RWPE1 (cell line): ENCODE results near the gene PFDN6.

Experiments
- CTCF ChIA-PET: fragments of 350-600 bp; sonication (Branson Sonifier 250); formaldehyde crosslinking; extraction: SDS; loops from one replicate; lab custom pipeline; 2021; lab: Yijun Ruan, JAX
- POLR2A ChIA-PET: fragments of 400-600 bp; formaldehyde crosslinking; extraction: SDS; loops from one replicate; lab custom pipeline; 2020; ENCODE audit warnings: antibody characterized with exemption; ENCODE audit not compliant: low non-redundant PET; lab: Yijun Ruan, JAX
- DNase-seq: peaks from one replicate; pipeline ENCODE4 v3.0.0; 2012; ENCODE audit warnings: low spot score
- H3K27ac ChIP-seq: fragments of 450-650 bp; 2 replicates; pipeline ENCODE4 v1.5.1; 2017
- TF ChIP-seq, protein P1 (sequence below): fragments of 450-650 bp; conservative IDR thresholded peaks from 2 replicates; pipeline ENCODE4 v1.5.1; 2017; ENCODE audit warnings: low read depth, mild to moderate bottlenecking

The PFDN6 gene

DNA sequence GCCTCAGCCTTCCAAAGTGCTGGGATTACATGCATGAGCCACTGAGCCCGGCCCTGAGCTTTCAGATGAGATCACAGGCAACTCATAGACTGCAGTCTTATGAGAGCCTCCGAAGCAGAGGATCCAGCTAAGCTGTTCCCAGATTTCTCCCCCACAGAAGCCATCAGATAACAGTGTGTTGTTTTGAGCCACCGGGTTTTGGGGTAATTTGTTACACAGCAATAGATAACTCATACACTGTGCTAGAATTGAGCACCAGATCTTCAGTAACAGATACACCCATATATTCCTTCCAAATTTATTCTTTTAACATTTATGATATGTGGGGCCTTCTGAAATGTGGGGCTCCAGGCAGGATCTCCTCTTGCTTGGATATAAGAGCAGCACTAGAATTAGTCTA, 47.1 kb downstream of the PFDN6 start:
- TF ChIP-seq, protein P1, sequence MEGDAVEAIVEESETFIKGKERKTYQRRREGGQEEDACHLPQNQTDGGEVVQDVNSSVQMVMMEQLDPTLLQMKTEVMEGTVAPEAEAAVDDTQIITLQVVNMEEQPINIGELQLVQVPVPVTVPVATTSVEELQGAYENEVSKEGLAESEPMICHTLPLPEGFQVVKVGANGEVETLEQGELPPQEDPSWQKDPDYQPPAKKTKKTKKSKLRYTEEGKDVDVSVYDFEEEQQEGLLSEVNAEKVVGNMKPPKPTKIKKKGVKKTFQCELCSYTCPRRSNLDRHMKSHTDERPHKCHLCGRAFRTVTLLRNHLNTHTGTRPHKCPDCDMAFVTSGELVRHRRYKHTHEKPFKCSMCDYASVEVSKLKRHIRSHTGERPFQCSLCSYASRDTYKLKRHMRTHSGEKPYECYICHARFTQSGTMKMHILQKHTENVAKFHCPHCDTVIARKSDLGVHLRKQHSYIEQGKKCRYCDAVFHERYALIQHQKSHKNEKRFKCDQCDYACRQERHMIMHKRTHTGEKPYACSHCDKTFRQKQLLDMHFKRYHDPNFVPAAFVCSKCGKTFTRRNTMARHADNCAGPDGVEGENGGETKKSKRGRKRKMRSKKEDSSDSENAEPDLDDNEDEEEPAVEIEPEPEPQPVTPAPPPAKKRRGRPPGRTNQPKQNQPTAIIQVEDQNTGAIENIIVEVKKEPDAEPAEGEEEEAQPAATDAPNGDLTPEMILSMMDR = no peak
- DNase-seq = no peak
- CTCF ChIA-PET = interaction anchor here (0.7 to 0.9 kb wide), 3 partner anchors 8 to 54 kb away, joined by 3 to 7 read pairs (median 3); no protein-coding TSS in a partner anchor
- H3K27ac ChIP-seq = no peak overlapping the region
- POLR2A ChIA-PET = no interaction called here

DNA sequence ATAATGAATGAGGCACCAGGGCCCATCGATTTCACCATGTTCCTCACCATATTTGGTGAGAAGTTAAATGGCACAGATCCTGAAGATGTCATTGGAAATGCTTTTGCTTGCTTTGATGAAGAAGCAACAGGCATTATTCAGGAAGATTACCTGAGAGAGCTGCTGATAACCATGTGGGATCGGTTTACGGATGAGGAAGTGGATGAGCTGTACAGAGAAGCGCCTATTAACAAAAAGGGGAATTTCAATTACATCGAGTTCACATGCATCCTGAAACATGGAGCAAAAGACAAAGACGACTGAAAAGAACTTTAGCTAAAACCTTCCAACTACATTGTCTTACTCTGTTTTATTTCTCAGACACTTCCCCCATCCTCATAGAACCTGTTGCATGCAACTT, 49.8 kb downstream of the PFDN6 start:
- CTCF ChIA-PET = no interaction called here
- no peak overlapping the region for H3K27ac ChIP-seq
- POLR2A ChIA-PET = no interaction called here
- DNase-seq = no peak
- TF ChIP-seq, protein P1 = no peak
